Ascending aorta (tissue), 2 donors: Measurements from ENCODE around the gene NEK6. TPM values are rescaled to one million over a fixed set of nuclear protein-coding genes. Genes with fewer than 3 reads are reported as not detected.

Experiments used
- DNase-seq, 2 donors: peaks; one replicate each; pipeline ENCODE4 v3.0.0-alpha.2; 2019; ENCODE audit warnings: low spot score in 2 of 2
- H3K27ac ChIP-seq, 2 donors: fragments of 200-600 bp; sonication (generic); one replicate each; pipeline ENCODE4 v1.5.1; 2016 to 2017; ENCODE audit warnings: mild to moderate bottlenecking in 1 of 2
- H3K27me3 ChIP-seq: fragments of 200-600 bp; sonication (generic); one replicate; pipeline ENCODE4 v1.5.1; 2017
- H3K36me3 ChIP-seq, 2 donors: fragments of 200-600 bp; sonication (generic); one replicate each; pipeline ENCODE4 v1.5.1; 2016
- H3K4me1 ChIP-seq, 2 donors: fragments of 200-600 bp; sonication (generic); one replicate each; pipeline ENCODE4 v1.5.1; 2016 to 2017; ENCODE audit warnings: mild to moderate bottlenecking in 1 of 2
- H3K4me3 ChIP-seq, 2 donors: fragments of 200-600 bp; sonication (generic); one replicate each; pipeline ENCODE4 v1.5.1; 2016 to 2017; ENCODE audit warnings: mild to moderate bottlenecking in 1 of 2
- H3K9me3 ChIP-seq, 2 donors: fragments of 200-600 bp; sonication (generic); one replicate each; pipeline ENCODE4 v1.5.1; 2016
- intact Hi-C: fragments of 100-400 bp; cut with DNase I; formaldehyde crosslinking; loops from one replicate; pipeline ENCODE4 v1.15.1; 2023
- total RNA-seq: library from RNA; depleted of rRNA; stranded (reverse); fragments of >200 nt; gene quantifications from one replicate; pipeline ENCODE4 v1.1.0, GENCODE V29; 2016
- TF ChIP-seq, protein P1 (sequence below), 3 experiments: fragments of 200-600 bp in 2 of 3; fragments of 450-650 bp in 1 of 3; sonication (generic) in 2 of 3; IDR thresholded peaks; one replicate each; pipeline ENCODE4 v1.5.1; 2016 to 2019; ENCODE audit warnings: antibody characterized with exemption in 3 of 3, mild to moderate bottlenecking in 1 of 3, moderate library complexity in 1 of 3

NEK6 gene
- total RNA-seq, 1 donor from 2014 or later: 6.7 TPM

DNA sequence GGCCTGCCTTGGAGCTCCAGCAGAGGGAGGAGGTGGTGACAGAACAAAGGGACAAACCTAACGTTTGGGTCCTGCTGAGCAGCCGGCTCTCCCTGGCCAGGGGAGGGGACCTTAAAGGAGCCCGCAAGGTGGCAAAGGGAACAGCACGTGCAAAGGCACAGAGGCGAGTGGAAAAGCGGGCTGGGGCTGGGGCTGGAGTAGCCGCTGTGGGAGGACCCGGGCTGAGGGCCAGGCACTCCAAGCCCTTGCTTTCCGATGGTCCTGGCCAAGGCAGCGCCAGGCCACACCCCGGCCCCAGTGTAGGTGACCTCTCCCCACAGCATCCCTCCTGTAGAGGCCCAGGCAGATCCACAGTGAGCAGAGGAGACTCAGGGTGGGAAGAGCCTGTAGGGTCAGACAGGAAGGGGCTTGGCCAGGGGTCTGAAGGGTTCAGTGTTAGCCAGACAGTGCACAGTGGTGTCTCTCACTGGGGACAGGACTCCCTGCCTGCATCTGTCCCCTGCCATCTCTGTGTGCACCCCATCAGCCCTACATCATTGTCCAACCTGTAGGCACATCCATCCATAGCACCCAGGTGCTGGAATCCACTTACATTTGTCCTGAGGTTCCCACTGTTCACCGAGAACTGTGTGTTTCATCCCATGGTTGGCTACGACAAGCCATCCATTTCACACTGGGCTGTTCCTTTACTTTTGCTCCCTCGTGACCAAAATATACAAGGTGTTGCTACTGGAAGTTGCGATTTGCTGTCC lies 77.0 kb downstream of the NEK6 start:
- peaks cover 35 to 55% of the 10 kb centered on the region in 2 donors for H3K36me3 ChIP-seq
- no peak overlapping the region for H3K27ac ChIP-seq

DNA sequence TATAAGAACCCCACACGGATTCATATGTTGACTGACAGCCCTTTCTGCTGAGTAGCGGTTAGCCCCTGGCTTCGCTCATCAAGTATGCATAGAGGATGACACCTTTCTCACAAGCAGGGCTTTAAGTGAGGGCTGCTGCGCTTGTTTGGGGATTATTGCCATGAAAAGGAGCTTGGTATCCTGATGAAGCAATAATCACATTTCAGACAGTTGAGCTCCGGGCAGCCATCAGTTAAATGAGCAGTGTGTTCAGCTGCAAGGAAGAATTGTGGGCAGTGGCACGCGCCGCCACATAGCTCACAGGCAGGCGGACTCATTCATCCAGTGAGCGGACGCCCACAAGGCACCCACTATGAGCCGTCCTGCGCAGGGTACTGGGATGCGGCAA lies 77.6 kb downstream of the NEK6 start:
- H3K4me1 ChIP-seq: no peaks in the 10 kb centered on the region
- H3K27me3 ChIP-seq: no peaks in the 10 kb centered on the region
- intact Hi-C loops: no loop called here
- H3K9me3 ChIP-seq: no peaks in the 10 kb centered on the region
- TF ChIP-seq, protein P1, sequence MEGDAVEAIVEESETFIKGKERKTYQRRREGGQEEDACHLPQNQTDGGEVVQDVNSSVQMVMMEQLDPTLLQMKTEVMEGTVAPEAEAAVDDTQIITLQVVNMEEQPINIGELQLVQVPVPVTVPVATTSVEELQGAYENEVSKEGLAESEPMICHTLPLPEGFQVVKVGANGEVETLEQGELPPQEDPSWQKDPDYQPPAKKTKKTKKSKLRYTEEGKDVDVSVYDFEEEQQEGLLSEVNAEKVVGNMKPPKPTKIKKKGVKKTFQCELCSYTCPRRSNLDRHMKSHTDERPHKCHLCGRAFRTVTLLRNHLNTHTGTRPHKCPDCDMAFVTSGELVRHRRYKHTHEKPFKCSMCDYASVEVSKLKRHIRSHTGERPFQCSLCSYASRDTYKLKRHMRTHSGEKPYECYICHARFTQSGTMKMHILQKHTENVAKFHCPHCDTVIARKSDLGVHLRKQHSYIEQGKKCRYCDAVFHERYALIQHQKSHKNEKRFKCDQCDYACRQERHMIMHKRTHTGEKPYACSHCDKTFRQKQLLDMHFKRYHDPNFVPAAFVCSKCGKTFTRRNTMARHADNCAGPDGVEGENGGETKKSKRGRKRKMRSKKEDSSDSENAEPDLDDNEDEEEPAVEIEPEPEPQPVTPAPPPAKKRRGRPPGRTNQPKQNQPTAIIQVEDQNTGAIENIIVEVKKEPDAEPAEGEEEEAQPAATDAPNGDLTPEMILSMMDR (IDR thresholded peaks at IDR 0.05): no peak
- no peak for DNase-seq
- peaks cover 33 to 56% of the 10 kb centered on the region in 2 donors for H3K36me3 ChIP-seq
- H3K27ac ChIP-seq: no peak overlapping the region
- H3K4me3 ChIP-seq: no peak overlapping the region

More for the DNA sequence above, 77.0 kb downstream of the NEK6 start:
- Histone ChIP-seq H3K27me3 (no peaks in the 10 kb centered on the region), H3K4me3 (no peak overlapping the region), H3K4me1 (no peaks in the 10 kb centered on the region), H3K9me3 (no peaks in the 10 kb centered on the region)
- TF ChIP-seq, protein P1 (IDR thresholded peaks at IDR 0.05): no peak
- intact Hi-C loops: no loop called here
- DNase-seq: no peak

DNA sequence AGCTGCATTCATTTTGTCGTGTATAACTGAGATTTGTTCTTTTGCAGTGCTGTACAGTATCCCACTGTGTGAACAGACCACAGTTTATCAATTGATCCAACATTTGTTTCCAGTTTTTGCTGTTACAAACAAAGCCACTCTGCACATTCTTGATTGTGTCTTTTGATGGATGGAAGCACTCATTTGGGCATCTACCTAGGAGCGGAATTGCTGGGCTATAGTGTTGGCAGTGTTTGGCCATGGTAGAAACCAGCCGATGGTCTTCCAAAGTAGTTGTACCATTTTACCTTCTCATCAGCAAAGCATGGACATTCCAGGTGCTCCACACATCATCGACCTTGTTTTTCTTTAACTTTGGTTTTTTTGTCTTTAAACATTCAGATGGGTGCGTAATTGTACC lies 79.8 kb downstream of the NEK6 start:
- no peaks in the 10 kb centered on the region for H3K9me3 ChIP-seq
- peaks cover 15 to 52% of the 10 kb centered on the region in 2 donors for H3K36me3 ChIP-seq
- intact Hi-C loops: no loop called here
- DNase-seq: no peak
- TF ChIP-seq, protein P1 (IDR thresholded peaks at IDR 0.05): no peak
- no peak overlapping the region for H3K27ac ChIP-seq
- no peaks in the 10 kb centered on the region for H3K27me3 ChIP-seq
- no peak overlapping the region for H3K4me3 ChIP-seq
- H3K4me1 ChIP-seq: peaks cover 0 to 4% of the 10 kb centered on the region in 2 donors

DNA sequence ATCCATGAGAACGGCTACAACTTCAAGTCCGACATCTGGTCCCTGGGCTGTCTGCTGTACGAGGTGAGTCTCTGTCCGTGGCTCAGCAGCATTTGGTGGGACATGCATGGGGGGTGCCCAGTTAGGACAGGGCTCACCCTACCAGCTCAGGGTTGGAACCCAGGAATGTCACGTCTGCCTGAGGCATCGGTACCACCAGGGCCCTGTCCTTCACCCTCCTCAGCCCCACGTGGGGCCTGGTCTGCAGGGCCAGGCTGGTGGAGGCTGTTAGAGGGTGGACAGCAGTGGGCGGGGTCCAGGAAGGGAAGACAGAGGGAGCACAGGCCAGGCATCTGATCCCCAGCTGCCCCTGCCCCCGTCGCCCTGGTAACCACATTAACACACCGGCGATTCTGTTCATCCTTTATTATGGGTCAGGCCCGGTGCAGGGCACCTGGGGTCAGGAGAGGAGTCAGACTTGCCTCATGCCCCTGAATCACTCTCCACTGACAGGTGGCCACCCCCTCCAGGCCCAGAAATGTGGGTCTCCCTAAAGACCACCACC lies 81.9 kb downstream of the NEK6 start:
- TF ChIP-seq, protein P1 (IDR thresholded peaks at IDR 0.05): no peak
- H3K27me3 ChIP-seq: no peaks in the 10 kb centered on the region
- peaks cover 0 to 10% of the 10 kb centered on the region in 2 donors for H3K4me1 ChIP-seq
- intact Hi-C loops: no loop called here
- H3K36me3 ChIP-seq: peaks cover 14 to 57% of the 10 kb centered on the region in 2 donors
- H3K27ac ChIP-seq: no peak overlapping the region
- no peak overlapping the region for H3K4me3 ChIP-seq
- H3K9me3 ChIP-seq: no peaks in the 10 kb centered on the region
- no peak for DNase-seq

DNA sequence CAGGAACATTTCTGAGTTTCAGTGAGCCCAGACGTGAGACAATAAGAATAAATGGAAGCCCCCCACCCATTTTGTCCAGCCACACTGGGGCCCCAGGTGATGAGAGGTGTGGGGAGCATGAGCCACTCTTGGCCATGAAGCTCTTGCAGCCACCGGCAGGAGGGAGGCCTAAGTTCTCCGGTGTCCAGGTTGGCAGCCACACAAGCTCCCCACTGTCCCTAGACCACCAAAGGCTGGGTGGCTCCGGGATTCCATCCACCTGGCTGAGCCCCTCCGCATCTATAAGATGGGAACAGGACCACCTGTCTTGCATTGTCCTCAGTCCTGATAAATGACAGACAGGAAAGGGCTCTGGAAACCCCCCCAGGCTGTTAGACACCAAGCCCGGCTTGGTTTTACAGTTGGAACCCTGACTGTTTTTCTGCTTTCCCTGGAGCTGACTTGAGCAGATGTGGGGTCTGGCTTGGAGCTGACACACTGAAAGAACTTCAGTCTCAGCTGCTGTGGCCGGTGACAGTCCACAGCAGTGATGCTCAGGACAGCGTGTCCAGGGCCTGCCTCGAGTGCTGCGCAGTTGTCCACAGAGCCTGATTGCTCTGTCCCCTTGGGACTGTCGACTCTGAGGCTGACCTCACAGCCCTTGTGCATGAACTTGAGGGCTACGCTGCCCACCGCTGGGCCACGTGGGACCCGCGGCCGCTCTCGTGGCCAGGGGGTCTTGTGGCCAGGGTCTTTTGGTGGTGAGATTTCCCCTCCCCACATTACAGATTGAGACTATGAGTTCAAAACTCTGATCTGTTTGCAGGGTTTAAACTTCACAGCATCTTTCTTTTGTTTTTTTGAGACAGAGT lies 82.7 kb downstream of the NEK6 start:
- no peak overlapping the region for H3K4me3 ChIP-seq
- peaks cover 19 to 56% of the 10 kb centered on the region in 2 donors for H3K36me3 ChIP-seq
- no peak overlapping the region for H3K27ac ChIP-seq
- H3K4me1 ChIP-seq: peaks cover 0 to 10% of the 10 kb centered on the region in 2 donors
- H3K9me3 ChIP-seq: no peaks in the 10 kb centered on the region
- intact Hi-C loops: no loop called here
- DNase-seq: no peak
- H3K27me3 ChIP-seq: no peaks in the 10 kb centered on the region
- TF ChIP-seq, protein P1 (IDR thresholded peaks at IDR 0.05): no peak
